Adrenal gland (tissue), 12 donors: ENCODE measurements around the gene QTRT2. TPM values are rescaled to one million over a fixed set of nuclear protein-coding genes. Genes with fewer than 3 reads are reported as not detected.

ENCODE experiments used
- DNase-seq, 7 donors: peaks; one replicate each; pipeline ENCODE4 v3.0.0-alpha.2; 2019 to 2020
- H3K27ac ChIP-seq, 5 donors: fragments of 200-600 bp; sonication (generic) in 4 of 5; 1 replicate in 3 of 5; 2 replicates in 2 of 5; pipeline versions ENCODE4 v1.5.1 to v1.8.0; 2016 to 2020; ENCODE audit warnings: mild to moderate bottlenecking in 1 of 5
- H3K27me3 ChIP-seq: fragments of 200-600 bp; 2 replicates; pipeline ENCODE4 v1.8.0; 2021
- H3K36me3 ChIP-seq, 2 donors: fragments of 200-600 bp; replicated peaks in 1 of 2; 1 replicate in 1 of 2; 2 replicates in 1 of 2; pipeline versions ENCODE4 v1.5.1 to v1.8.0; 2018 to 2022
- H3K4me1 ChIP-seq, 2 donors: fragments of 200-600 bp; replicated peaks in 1 of 2; 1 replicate in 1 of 2; 2 replicates in 1 of 2; pipeline versions ENCODE4 v1.5.1 to v1.8.0; 2018 to 2021
- H3K4me3 ChIP-seq, 4 donors: fragments of 200-600 bp; sonication (generic) in 3 of 4; one replicate each; pipeline ENCODE4 v1.5.1; 2016 to 2018
- H3K9me3 ChIP-seq, 3 donors: fragments of 200-600 bp; sonication (generic) in 1 of 3; replicated peaks in 1 of 3; 1 replicate in 2 of 3; 2 replicates in 1 of 3; pipeline versions ENCODE4 v1.5.1 to v1.8.0; 2016 to 2021
- POLR2A ChIP-seq, 2 donors: fragments of 450-650 bp; IDR thresholded peaks; one replicate each; pipeline ENCODE4 v1.6.1; 2017; ENCODE audit warnings: antibody characterized with exemption in 2 of 2, mild to moderate bottlenecking in 2 of 2, moderate library complexity in 1 of 2
- WGBS, 4 donors: extraction: QIAGEN DNeasy Blood & Tissue Kit in 2 of 4; methylation state at CpG; one replicate each; pipeline versions ENCODE4 v1.1.5 to v1.1.7; 2013 to 2017; 5-methylcytosine and 5-hydroxymethylcytosine counted together
- intact Hi-C, 2 donors: fragments of 100-400 bp; cut with DNase I; formaldehyde crosslinking; loops; one replicate each; pipeline versions ENCODE4 v1.14.1 to v1.15.0; 2022 to 2023
- polyA plus RNA-seq, 3 donors: library from polyadenylated mRNA; stranded (reverse); fragments of 200-250 nt in 2 of 3; fragments of 350-450 nt in 1 of 3; fragmentation: Illumina TruSeq in 1 of 3; extraction: RNeasy Lipid Tissue Mini Kit (QIAGEN cat#74804) in 1 of 3; gene quantifications; one replicate each; pipeline ENCODE4 v1.2.3, GENCODE V29; 2013 to 2014
- total RNA-seq, 9 donors: library from RNA; depleted of rRNA in 4 of 9; stranded (reverse); fragments of >200 nt in 4 of 9; fragments of 120-200 nt in 1 of 9; fragmentation: NEBNext Ultra II Directional in 1 of 9; extraction: Animal tissue kit (Norgen Biotek cat#: 25700) in 1 of 9; gene quantifications; one replicate each; pipeline versions ENCODE4 v1.1.0 to v1.2.4, GENCODE V29; 2013 to 2023
- TF ChIP-seq, protein P1 (sequence below), 6 experiments: fragments of 450-650 bp in 4 of 6; fragments of 200-600 bp in 2 of 6; sonication (generic) in 1 of 6; IDR thresholded peaks; 1 replicate in 5 of 6; 2 replicates in 1 of 6; pipeline versions ENCODE4 v1.5.1 to v1.8.0; 2016 to 2021; ENCODE audit warnings: antibody characterized with exemption in 6 of 6, mild to moderate bottlenecking in 2 of 6, moderate library complexity in 1 of 6
- donor health status: healthy with polysubstance abuse.
- donor health status: Bipolar disorder and iron deficiency.
- donor health status: DM: yes; HTN: yes; CAD: no.
- donor health status: DM: no; HTN: no; CAD: no.
- donor health status: DM: no; HTN: no; CAD: no.
- donor health status: DM: yes; HTN: yes; CAD: no.

The QTRT2 gene
- total and polyA plus RNA-seq, 12 donors: 6.9 to 45.5 (median 22.2) TPM

DNA sequence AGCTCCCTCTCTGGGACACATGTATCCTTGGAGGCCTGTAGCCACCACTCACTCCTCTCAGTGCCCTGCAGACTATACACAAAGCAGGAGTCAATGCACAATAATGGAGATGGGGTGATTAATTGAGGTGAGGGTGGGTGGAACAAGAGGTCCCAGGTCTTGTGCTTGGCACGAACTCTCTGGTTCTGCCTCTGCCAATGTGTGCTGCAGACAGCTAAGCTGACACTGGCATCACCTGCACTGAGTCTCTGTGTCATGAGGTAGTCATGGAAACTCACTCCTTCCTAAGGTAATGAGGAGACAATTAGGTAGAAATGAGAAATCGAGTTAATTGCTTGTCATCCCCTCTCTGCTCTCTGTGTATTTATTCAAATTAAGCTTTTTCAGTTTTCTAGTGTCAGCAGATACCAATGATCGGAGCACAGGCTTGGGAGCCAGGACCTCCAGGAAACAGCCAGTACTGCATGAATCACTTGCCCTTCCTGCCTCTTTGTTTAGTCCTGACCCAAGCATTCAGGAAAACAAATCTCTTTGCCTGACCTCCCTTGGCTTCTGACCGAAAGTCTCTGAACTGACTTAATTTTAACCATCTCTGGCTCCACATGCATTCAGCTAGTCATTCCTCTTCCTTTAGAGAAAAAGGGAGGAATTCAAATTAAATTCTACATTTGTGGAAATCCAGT lies 65.6 kb downstream of the QTRT2 start:
- no peaks in the 10 kb centered on the region for H3K36me3 ChIP-seq
- WGBS, 4 donors: 27 to 36% (median 34%) methylated on average over 4 of the region's 4 CpGs
- no peaks in the 10 kb centered on the region for H3K27me3 ChIP-seq
- TF ChIP-seq POLR2A (IDR thresholded peaks at IDR 0.05): no peak
- TF ChIP-seq, protein P1, sequence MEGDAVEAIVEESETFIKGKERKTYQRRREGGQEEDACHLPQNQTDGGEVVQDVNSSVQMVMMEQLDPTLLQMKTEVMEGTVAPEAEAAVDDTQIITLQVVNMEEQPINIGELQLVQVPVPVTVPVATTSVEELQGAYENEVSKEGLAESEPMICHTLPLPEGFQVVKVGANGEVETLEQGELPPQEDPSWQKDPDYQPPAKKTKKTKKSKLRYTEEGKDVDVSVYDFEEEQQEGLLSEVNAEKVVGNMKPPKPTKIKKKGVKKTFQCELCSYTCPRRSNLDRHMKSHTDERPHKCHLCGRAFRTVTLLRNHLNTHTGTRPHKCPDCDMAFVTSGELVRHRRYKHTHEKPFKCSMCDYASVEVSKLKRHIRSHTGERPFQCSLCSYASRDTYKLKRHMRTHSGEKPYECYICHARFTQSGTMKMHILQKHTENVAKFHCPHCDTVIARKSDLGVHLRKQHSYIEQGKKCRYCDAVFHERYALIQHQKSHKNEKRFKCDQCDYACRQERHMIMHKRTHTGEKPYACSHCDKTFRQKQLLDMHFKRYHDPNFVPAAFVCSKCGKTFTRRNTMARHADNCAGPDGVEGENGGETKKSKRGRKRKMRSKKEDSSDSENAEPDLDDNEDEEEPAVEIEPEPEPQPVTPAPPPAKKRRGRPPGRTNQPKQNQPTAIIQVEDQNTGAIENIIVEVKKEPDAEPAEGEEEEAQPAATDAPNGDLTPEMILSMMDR (IDR thresholded peaks at IDR 0.05): peak in 4 of 6 experiments; percentile 4 to 34 (median 21)
- peak; percentile 39 to 78 (median 70) for DNase-seq
- H3K9me3 ChIP-seq: no peaks in the 10 kb centered on the region
- H3K4me1 ChIP-seq: peaks cover 28 to 36% of the 10 kb centered on the region in 2 donors
- peak overlapping the region in 3 of 5 donors; percentile 18 to 79 (median 35) for H3K27ac ChIP-seq
- H3K4me3 ChIP-seq: no peak overlapping the region
- intact Hi-C loops: no loop called here

DNA sequence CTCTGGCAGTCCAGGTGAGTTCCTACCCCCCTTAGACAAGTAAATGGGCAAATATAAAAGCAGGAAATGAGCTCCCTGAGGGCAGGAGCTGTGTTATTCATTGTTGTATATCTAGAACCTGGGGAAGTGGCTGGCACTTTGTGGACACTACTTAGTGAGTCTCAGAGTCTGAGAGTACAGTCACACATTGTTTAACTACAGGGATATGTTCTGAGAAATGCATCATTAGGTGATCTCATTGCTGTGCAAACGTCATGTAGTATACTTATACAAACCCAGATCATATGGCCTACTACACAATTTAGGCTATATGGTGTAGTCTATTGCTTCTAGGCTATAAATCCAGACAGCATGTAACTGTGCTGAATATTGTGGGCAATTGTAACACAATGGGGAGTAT lies 69.9 kb downstream of the QTRT2 start:
- Histone ChIP-seq H3K4me1 (peaks cover 20 to 29% of the 10 kb centered on the region in 2 donors), H3K36me3 (no peaks in the 10 kb centered on the region), H3K9me3 (no peaks in the 10 kb centered on the region), H3K4me3 (no peak overlapping the region), H3K27ac (no peak overlapping the region), H3K27me3 (no peaks in the 10 kb centered on the region)
- WGBS, 4 donors: 75 to 93% (median 89%) methylated on average over 1 of the region's 1 CpG
- intact Hi-C loops: no loop called here
- no peak for DNase-seq
- no peak for TF ChIP-seq POLR2A (IDR thresholded peaks at IDR 0.05)
- TF ChIP-seq, protein P1 (IDR thresholded peaks at IDR 0.05): no peak

DNA sequence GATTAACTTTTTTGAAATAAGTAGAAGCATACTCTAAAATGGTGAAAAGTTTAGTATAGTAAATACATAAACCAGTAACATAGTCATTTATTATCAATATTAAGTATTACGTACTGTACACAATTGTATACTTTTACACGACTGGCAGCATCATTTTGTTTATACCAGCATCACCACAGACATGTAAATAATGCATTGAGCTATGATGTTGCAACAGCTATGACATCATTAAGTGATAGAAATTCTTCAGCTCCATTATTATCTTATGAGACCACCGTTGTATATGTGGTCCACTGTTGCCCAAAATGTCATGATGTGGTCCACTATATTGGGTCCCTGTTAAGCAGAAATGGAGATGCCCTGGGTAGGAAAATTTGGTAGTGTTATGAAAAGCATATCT lies 71.0 kb downstream of the QTRT2 start:
- intact Hi-C loops: no loop called here

DNA sequence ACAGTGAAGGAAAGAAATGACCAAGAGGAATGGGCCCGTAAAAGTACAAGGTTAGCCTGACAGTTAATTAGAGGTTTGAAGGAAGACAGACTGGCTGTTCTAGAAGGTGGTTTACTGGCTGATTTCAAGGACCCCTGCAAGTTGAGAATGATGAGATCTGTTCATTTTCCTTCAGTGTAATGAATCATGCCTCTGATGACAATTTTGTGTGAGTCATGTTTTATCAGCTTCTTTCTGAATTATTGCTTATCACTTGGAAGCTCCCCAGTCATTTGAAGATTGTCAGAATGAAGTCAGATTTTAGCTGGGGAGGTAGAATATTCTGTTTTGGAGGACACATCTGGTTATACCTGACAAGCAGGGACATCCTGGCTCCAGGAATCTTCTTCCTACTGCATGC lies 71.7 kb downstream of the QTRT2 start:
- TF ChIP-seq, protein P1 (IDR thresholded peaks at IDR 0.05): no peak
- TF ChIP-seq POLR2A (IDR thresholded peaks at IDR 0.05): peak in 1 of 2 donors; percentile 22
- no peak for DNase-seq
- Histone ChIP-seq H3K27me3 (no peaks in the 10 kb centered on the region), H3K4me3 (no peak overlapping the region), H3K27ac (peak overlapping the region in 4 of 5 donors; percentile 34 to 78 (median 65)), H3K4me1 (peaks cover 6 to 12% of the 10 kb centered on the region in 2 donors), H3K9me3 (no peaks in the 10 kb centered on the region), H3K36me3 (no peaks in the 10 kb centered on the region)
- intact Hi-C loops: no loop called here
- 27 to 44% (median 35%) methylated on average over 1 of the region's 1 CpG for WGBS, 4 donors

More for the DNA sequence above, 71.0 kb downstream of the QTRT2 start:
- no peak overlapping the region for H3K27ac ChIP-seq
- 94 to 97% (median 97%) methylated on average over 3 of the region's 3 CpGs for WGBS, 4 donors
- H3K4me3 ChIP-seq: no peak overlapping the region
- H3K36me3 ChIP-seq: no peaks in the 10 kb centered on the region
- DNase-seq: no peak
- no peaks in the 10 kb centered on the region for H3K27me3 ChIP-seq
- H3K9me3 ChIP-seq: no peaks in the 10 kb centered on the region
- H3K4me1 ChIP-seq: peaks cover 12 to 19% of the 10 kb centered on the region in 2 donors
- TF ChIP-seq, protein P1 (IDR thresholded peaks at IDR 0.05): no peak
- no peak for TF ChIP-seq POLR2A (IDR thresholded peaks at IDR 0.05)
